ENCODE measurements around the gene MAVS. TPM values are rescaled to one million over a fixed set of nuclear protein-coding genes. Genes with fewer than 3 reads are reported as not detected.
"Not testable (repeated sequence)": the region's sequence is repeated elsewhere in the genome, so short reads cannot be mapped to it uniquely, and the experiment has no call there.

Gene MAVS
- total RNA-seq, 2 donors from 2014 or later: 35.2 to 42.1 TPM

GRCh38 chr20:3904224-3904623 lies 57.6 kb downstream of the MAVS start:
- TF ChIP-seq CTCF (IDR thresholded peaks at IDR 0.05): no peak
- peaks cover under 1% of the 10 kb centered on the region for H3K36me3 ChIP-seq
- ATAC-seq (ENCODE audit: insufficient number of reproducible peaks, low FRiP score, low read depth): no peak
- H3K27ac ChIP-seq: peak overlapping the region in 1 of 2 donors; percentile 26
- peaks cover 60 to 89% of the 10 kb centered on the region in 2 donors for H3K4me1 ChIP-seq (ENCODE audit: control insufficient read depth in 1 of 2, low read depth in 2 of 2)
- no peak overlapping the region for H3K4me3 ChIP-seq
- DNase-seq (ENCODE audit: low spot score): no peak
- H3K9me3 ChIP-seq: no peaks in the 10 kb centered on the region
- H3K27me3 ChIP-seq (replicated peaks; ENCODE audit: insufficient read depth): no peaks in the 10 kb centered on the region

GRCh38 chr20:3904857-3905256 lies 58.2 kb downstream of the MAVS start:
- H3K4me1 ChIP-seq (ENCODE audit: control insufficient read depth in 1 of 2, low read depth in 2 of 2): peaks cover 58 to 89% of the 10 kb centered on the region in 2 donors
- ATAC-seq (ENCODE audit: insufficient number of reproducible peaks, low FRiP score, low read depth): no peak
- H3K36me3 ChIP-seq: peaks cover 5% of the 10 kb centered on the region
- H3K4me3 ChIP-seq: no peak overlapping the region
- DNase-seq (ENCODE audit: low spot score): no peak
- TF ChIP-seq CTCF (IDR thresholded peaks at IDR 0.05): no peak
- H3K9me3 ChIP-seq: no peaks in the 10 kb centered on the region
- H3K27ac ChIP-seq: no peak overlapping the region
- no peaks in the 10 kb centered on the region for H3K27me3 ChIP-seq (replicated peaks; ENCODE audit: insufficient read depth)

- not testable (repeated sequence) for ATAC-seq (ENCODE audit: insufficient number of reproducible peaks, low FRiP score, low read depth); H3K27me3 ChIP-seq (replicated peaks; ENCODE audit: insufficient read depth); H3K9me3 ChIP-seq; DNase-seq (ENCODE audit: low spot score)
- Histone ChIP-seq H3K4me1 (ENCODE audit: control insufficient read depth in 1 of 2, low read depth in 2 of 2) (peaks cover 37 to 71% of the 10 kb centered on the region in 2 donors), H3K27ac (peak overlapping the region in 1 of 2 donors; percentile 29), H3K4me3 (peak overlapping the region; percentile 18), H3K36me3 (peaks cover 24% of the 10 kb centered on the region)
These were observed 60.4 kb downstream of the MAVS start for GRCh38 chr20:3906744-3907721.

GRCh38 chr20:3908667-3909066 lies 62.0 kb downstream of the MAVS start:
- Histone ChIP-seq H3K27ac (no peak overlapping the region), H3K4me1 (ENCODE audit: control insufficient read depth in 1 of 2, low read depth in 2 of 2) (peaks cover 24 to 55% of the 10 kb centered on the region in 2 donors), H3K4me3 (no peak overlapping the region), H3K27me3 (replicated peaks; ENCODE audit: insufficient read depth) (no peaks in the 10 kb centered on the region), H3K9me3 (no peaks in the 10 kb centered on the region), H3K36me3 (peaks cover 27% of the 10 kb centered on the region)
- no peak for ATAC-seq (ENCODE audit: insufficient number of reproducible peaks, low FRiP score, low read depth)
- no peak for DNase-seq (ENCODE audit: low spot score)
- TF ChIP-seq CTCF (IDR thresholded peaks at IDR 0.05): no peak

GRCh38 chr20:3909952-3910366 lies 63.3 kb downstream of the MAVS start:
- no peak overlapping the region for H3K27ac ChIP-seq
- H3K4me1 ChIP-seq (ENCODE audit: control insufficient read depth in 1 of 2, low read depth in 2 of 2): peaks cover 14 to 42% of the 10 kb centered on the region in 2 donors
- no peak for DNase-seq (ENCODE audit: low spot score)
- no peak overlapping the region for H3K4me3 ChIP-seq
- no peak for TF ChIP-seq CTCF (IDR thresholded peaks at IDR 0.05)
- no peak for ATAC-seq (ENCODE audit: insufficient number of reproducible peaks, low FRiP score, low read depth)
- H3K9me3 ChIP-seq: no peaks in the 10 kb centered on the region
- no peaks in the 10 kb centered on the region for H3K27me3 ChIP-seq (replicated peaks; ENCODE audit: insufficient read depth)
- peaks cover 33% of the 10 kb centered on the region for H3K36me3 ChIP-seq

Measured in thoracic aorta (tissue), 2 donors.